GM12875 (cell line): Measurements from ENCODE around the gene RAD18.

Experiments used
- H3K4me3 ChIP-seq: one replicate; pipeline ENCODE4 v1.5.1; 2011; ENCODE audit warnings: low read depth, low read length, control low read depth
- TF ChIP-seq, protein P1 (sequence below): IDR thresholded peaks from 2 replicates; pipeline ENCODE4 v1.5.1; 2011; ENCODE audit warnings: low read depth, mild to moderate bottlenecking, control low read depth, inconsistent platforms, low read length, moderate library complexity, borderline replicate concordance; ENCODE audit not compliant: insufficient read depth

Gene RAD18

GRCh38 chr3:8963137-8963853 is at the start of gene RAD18:
RAD18 (minus strand) TSS chr3:8963472; CDS start chr3:8963385, 87 bp downstream.
- H3K4me3 ChIP-seq = peak within 1 kb of the TSS; percentile 85
- TF ChIP-seq, protein P1, sequence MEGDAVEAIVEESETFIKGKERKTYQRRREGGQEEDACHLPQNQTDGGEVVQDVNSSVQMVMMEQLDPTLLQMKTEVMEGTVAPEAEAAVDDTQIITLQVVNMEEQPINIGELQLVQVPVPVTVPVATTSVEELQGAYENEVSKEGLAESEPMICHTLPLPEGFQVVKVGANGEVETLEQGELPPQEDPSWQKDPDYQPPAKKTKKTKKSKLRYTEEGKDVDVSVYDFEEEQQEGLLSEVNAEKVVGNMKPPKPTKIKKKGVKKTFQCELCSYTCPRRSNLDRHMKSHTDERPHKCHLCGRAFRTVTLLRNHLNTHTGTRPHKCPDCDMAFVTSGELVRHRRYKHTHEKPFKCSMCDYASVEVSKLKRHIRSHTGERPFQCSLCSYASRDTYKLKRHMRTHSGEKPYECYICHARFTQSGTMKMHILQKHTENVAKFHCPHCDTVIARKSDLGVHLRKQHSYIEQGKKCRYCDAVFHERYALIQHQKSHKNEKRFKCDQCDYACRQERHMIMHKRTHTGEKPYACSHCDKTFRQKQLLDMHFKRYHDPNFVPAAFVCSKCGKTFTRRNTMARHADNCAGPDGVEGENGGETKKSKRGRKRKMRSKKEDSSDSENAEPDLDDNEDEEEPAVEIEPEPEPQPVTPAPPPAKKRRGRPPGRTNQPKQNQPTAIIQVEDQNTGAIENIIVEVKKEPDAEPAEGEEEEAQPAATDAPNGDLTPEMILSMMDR = no peak

GRCh38 chr3:9012521-9012920 is 49.2 kb upstream of the RAD18 start:
- TF ChIP-seq, protein P1 = no peak
- H3K4me3 ChIP-seq = no peak overlapping the region

- TF ChIP-seq, protein P1 = no peak
- no peak overlapping the region for H3K4me3 ChIP-seq
Measured at GRCh38 chr3:9009976-9010545, 46.8 kb upstream of the RAD18 start.

- TF ChIP-seq, protein P1 = no peak
Measured at GRCh38 chr3:9008550-9009255, 45.4 kb upstream of the RAD18 start.

DNA sequence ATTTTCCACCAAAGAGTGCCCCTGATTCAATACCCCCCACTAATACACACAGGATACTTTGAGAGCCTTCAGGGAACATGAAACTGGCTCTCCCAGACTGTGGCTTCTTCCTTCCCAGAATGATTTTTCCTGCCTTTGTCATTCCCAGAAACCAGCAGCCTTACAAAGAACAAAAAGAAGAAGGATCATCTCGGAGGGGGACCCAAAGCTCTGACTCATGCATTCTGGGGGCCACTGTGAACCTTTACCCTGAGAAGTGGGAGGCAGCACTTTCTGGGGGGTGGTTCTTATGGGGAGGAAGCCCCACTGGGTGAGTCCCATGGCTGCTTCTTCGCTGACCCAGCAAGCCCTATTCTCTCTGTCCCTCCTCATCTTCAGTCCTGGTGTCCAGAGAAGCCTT is 44.7 kb upstream of the RAD18 start:
- TF ChIP-seq, protein P1 = no peak
- no peak overlapping the region for H3K4me3 ChIP-seq

More at GRCh38 chr3:9008550-9009255, 45.4 kb upstream of the RAD18 start:
- no peak overlapping the region for H3K4me3 ChIP-seq

DNA sequence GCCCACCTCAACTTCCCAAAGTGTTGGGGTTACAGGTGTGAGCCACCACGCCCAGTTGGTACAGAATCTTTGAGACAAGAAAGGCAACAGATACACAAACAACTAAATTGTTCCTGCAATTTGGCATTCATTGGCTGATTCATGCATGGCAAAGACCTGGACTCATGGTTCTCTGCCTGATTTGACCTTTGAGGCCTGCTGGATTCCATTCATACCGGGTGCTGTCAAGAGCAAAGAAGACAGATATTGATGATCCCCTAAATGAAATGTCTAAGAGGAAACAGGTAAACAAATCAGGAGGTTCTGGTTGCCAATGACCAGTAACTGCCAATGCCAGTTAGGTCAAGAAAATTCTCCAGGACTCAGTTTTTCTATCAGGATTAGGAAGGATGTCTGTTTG is 43.9 kb upstream of the RAD18 start:
- no peak overlapping the region for H3K4me3 ChIP-seq
- TF ChIP-seq, protein P1 = no peak

GRCh38 chr3:9000041-9000440 is 36.8 kb upstream of the RAD18 start:
- TF ChIP-seq, protein P1 = no peak

More at GRCh38 chr3:9000041-9000440, 36.8 kb upstream of the RAD18 start:
- no peak overlapping the region for H3K4me3 ChIP-seq
